Trophoblast cell (in vitro differentiated cells and primary cell): ENCODE measurements around the gene TMC6.

Experiments used
- DNase-seq, 2 donors: peaks; one replicate each; pipeline ENCODE4 v3.0.0-alpha.2; 2016
- H2AFZ ChIP-seq: 2 replicates; pipeline ENCODE4 v1.6.1; 2013; ENCODE audit warnings: low read length, moderate library complexity, mild to moderate bottlenecking; ENCODE audit not compliant: insufficient read depth, poor library complexity
- H2AK5ac ChIP-seq: 2 replicates; pipeline ENCODE4 v1.6.1; 2013; ENCODE audit warnings: mild to moderate bottlenecking, low read length
- H2BK120ac ChIP-seq: 2 replicates; pipeline ENCODE4 v1.6.1; 2013; ENCODE audit warnings: low read length, mild to moderate bottlenecking, moderate library complexity; ENCODE audit not compliant: insufficient read depth, poor library complexity
- H2BK12ac ChIP-seq: 2 replicates; pipeline ENCODE4 v1.6.1; 2013; ENCODE audit warnings: mild to moderate bottlenecking, low read length, moderate library complexity
- H2BK5ac ChIP-seq: 2 replicates; pipeline ENCODE4 v1.6.1; 2013; ENCODE audit warnings: low read length, low read depth, moderate library complexity, mild to moderate bottlenecking; ENCODE audit not compliant: poor library complexity
- H3K14ac ChIP-seq: 2 replicates; pipeline ENCODE4 v1.6.1; 2013; ENCODE audit warnings: mild to moderate bottlenecking, low read length
- H3K18ac ChIP-seq: 2 replicates; pipeline ENCODE4 v1.6.1; 2013; ENCODE audit warnings: mild to moderate bottlenecking, low read length
- H3K23ac ChIP-seq: 2 replicates; pipeline ENCODE4 v1.6.1; 2013; ENCODE audit warnings: low read length
- H3K27ac ChIP-seq: 2 replicates; pipeline ENCODE4 v1.5.1; 2013; ENCODE audit warnings: low read depth, mild to moderate bottlenecking, inconsistent platforms, low read length, moderate library complexity
- H3K27me3 ChIP-seq: 2 replicates; pipeline ENCODE4 v1.6.1; 2013; ENCODE audit warnings: inconsistent platforms, mild to moderate bottlenecking, low read length, moderate library complexity; ENCODE audit not compliant: insufficient read depth
- H3K36me3 ChIP-seq, 2 experiments: 1 replicate in 1 of 2; 2 replicates in 1 of 2; pipeline ENCODE4 v1.6.1; 2013; ENCODE audit warnings: low read length in 2 of 2, mild to moderate bottlenecking in 2 of 2, moderate library complexity in 1 of 2; ENCODE audit not compliant: insufficient read depth in 2 of 2, control insufficient read depth in 1 of 2
- H3K4ac ChIP-seq: 2 replicates; pipeline ENCODE4 v1.6.1; 2013; ENCODE audit warnings: low read depth, mild to moderate bottlenecking, low read length, moderate library complexity
- H3K4me1 ChIP-seq, 2 experiments: 1 replicate in 1 of 2; 2 replicates in 1 of 2; pipeline ENCODE4 v1.6.1; 2013; ENCODE audit warnings: low read length in 2 of 2, mild to moderate bottlenecking in 2 of 2, moderate library complexity in 1 of 2; ENCODE audit not compliant: insufficient read depth in 2 of 2, control insufficient read depth in 1 of 2
- H3K4me2 ChIP-seq: 2 replicates; pipeline ENCODE4 v1.6.1; 2013; ENCODE audit warnings: inconsistent platforms, mild to moderate bottlenecking, low read length, moderate library complexity
- H3K4me3 ChIP-seq: 2 replicates; pipeline ENCODE4 v1.5.1; 2013; ENCODE audit warnings: mild to moderate bottlenecking, low read depth, low read length, inconsistent platforms
- H3K79me1 ChIP-seq: one replicate; pipeline ENCODE4 v1.6.1; 2013; ENCODE audit warnings: low read length
- H3K79me2 ChIP-seq: 2 replicates; pipeline ENCODE4 v1.6.1; 2013; ENCODE audit warnings: low read length, mild to moderate bottlenecking; ENCODE audit not compliant: control insufficient read depth, insufficient read depth, poor library complexity
- H3K9ac ChIP-seq: 2 replicates; pipeline ENCODE4 v1.6.1; 2013; ENCODE audit warnings: mild to moderate bottlenecking, low read length
- H3K9me3 ChIP-seq: 2 replicates; pipeline ENCODE4 v1.6.1; 2013; ENCODE audit warnings: low read depth, mild to moderate bottlenecking, control low read depth, inconsistent platforms, low read length; ENCODE audit not compliant: insufficient read depth
- H4K12ac ChIP-seq: 2 replicates; pipeline ENCODE4 v1.6.1; 2013; ENCODE audit warnings: low read depth, mild to moderate bottlenecking, low read length, moderate library complexity
- H4K8ac ChIP-seq: 2 replicates; pipeline ENCODE4 v1.6.1; 2013; ENCODE audit warnings: low read depth, mild to moderate bottlenecking, low read length, moderate library complexity
- H4K91ac ChIP-seq: one replicate; pipeline ENCODE4 v1.6.1; 2013; ENCODE audit warnings: low read depth, mild to moderate bottlenecking, low read length, moderate library complexity
- WGBS: extraction: QIAGEN DNeasy Blood & Tissue Kit; methylation state at CpG from one replicate; pipeline ENCODE4 v1.1.7; 2013; ENCODE audit warnings: missing lambda C conversion rate; ENCODE audit not compliant: insufficient read length, insufficient coverage; ENCODE audit errors: extremely low coverage; 5-methylcytosine and 5-hydroxymethylcytosine counted together

Gene TMC6

DNA sequence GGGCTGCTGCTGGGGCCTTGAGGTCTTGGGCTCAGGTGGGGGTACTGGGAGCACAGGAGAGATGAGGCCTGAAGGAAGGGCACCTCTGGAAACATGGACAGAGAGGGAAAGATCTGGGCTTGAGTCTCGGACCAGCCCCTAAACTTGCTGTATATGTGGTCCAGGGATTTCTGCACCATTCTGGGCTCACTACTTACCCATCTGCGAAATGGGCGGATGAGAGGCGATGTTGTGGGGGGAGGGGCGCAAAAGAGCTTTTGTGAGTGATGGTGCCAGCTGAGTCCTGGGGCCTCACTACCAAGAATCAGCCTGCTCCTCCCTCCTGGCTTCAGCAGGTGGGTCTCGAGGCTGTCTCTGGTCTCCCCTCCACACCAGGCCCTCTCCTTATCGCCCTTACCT lies 17.9 kb upstream of the TMC6 start:
- no peak overlapping the region for H3K4me2 ChIP-seq
- no peaks in the 10 kb centered on the region for H3K36me3 ChIP-seq
- no peak overlapping the region for H3K9ac ChIP-seq
- H2BK12ac ChIP-seq, result no peak overlapping the region
- H4K8ac ChIP-seq, result no peak overlapping the region
- H2AFZ ChIP-seq, result no peak overlapping the region
- no peak overlapping the region for H3K14ac ChIP-seq
- H3K27me3 ChIP-seq, result no peaks in the 10 kb centered on the region
- no peak overlapping the region for H2BK120ac ChIP-seq
- no peak overlapping the region for H4K91ac ChIP-seq
- no peaks in the 10 kb centered on the region for H3K79me2 ChIP-seq
- H3K79me1 ChIP-seq, result no peaks in the 10 kb centered on the region
- H3K18ac ChIP-seq, result no peak overlapping the region
- no peak overlapping the region for H3K4ac ChIP-seq
- H3K4me1 ChIP-seq, result peaks cover 2% of the 10 kb centered on the region in 2 experiments
- no peak overlapping the region for H4K12ac ChIP-seq
- H2BK5ac ChIP-seq, result no peak overlapping the region
- no peak overlapping the region for H3K23ac ChIP-seq
- WGBS, result no CpG with 5 or more reads among the region's 7 CpGs
- H3K9me3 ChIP-seq, result no peaks in the 10 kb centered on the region
- DNase-seq, result no peak
- no peak overlapping the region for H3K27ac ChIP-seq
- no peak overlapping the region for H3K4me3 ChIP-seq
- no peak overlapping the region for H2AK5ac ChIP-seq

DNA sequence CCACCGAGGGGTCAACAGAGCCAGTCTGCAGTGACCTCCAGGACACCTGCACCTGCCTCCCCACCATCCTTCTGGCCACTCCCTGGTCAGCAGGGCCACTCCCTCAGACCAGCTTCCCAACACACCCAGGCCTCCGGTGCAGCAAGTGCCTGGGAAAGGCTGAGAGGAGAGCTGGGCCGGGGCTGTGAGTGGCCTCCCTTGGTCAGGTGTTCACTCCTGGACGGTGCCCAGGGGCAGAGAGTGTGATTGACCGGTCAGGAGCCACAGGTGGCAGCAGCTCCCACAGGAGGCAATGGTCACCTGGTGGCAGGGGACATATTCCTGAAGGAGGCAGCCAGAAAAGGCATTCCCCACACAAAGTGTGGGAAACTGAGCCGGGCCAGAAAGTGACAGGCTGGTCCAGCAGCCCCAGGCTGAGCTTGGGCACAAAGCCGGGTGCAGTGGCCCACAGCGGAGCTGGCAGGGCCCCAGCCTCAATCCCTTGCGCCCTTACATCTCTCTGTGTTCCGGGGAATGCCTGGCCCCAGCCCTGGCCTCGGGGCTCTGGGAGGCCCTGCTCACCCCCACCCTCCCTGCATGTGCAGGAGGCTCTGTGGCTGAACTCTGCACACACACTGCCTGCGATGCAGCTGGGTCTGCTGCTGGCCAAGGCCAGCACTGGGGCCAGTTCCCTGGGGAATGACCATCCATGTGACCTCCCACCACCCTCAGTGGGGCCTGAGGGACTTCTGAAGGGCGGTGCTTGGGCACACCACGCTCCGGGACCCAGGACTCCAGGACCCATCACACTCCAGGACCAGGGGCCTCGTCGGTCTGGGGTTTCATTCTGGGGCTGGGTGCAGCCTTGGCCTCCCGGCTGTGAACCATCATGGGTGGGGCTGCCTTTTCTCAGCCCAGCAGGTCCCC lies 16.4 kb upstream of the TMC6 start:
- Histone ChIP-seq H3K27ac (no peak overlapping the region), H3K9me3 (peaks cover 4% of the 10 kb centered on the region), H4K8ac (no peak overlapping the region), H3K4me3 (no peak overlapping the region), H3K18ac (no peak overlapping the region), H3K14ac (no peak overlapping the region), H2AK5ac (no peak overlapping the region), H4K12ac (no peak overlapping the region), H2BK5ac (no peak overlapping the region), H3K23ac (no peak overlapping the region), H4K91ac (no peak overlapping the region), H3K79me1 (no peaks in the 10 kb centered on the region), H3K4ac (no peak overlapping the region), H3K4me1 (no peaks in the 10 kb centered on the region), H3K27me3 (no peaks in the 10 kb centered on the region), H2BK12ac (no peak overlapping the region), H3K4me2 (no peak overlapping the region), H3K79me2 (no peaks in the 10 kb centered on the region), H2BK120ac (no peak overlapping the region), H3K36me3 (no peaks in the 10 kb centered on the region), H3K9ac (no peak overlapping the region), H2AFZ (no peak overlapping the region)
- WGBS, result no CpG with 5 or more reads among the region's 18 CpGs
- no peak for DNase-seq

DNA sequence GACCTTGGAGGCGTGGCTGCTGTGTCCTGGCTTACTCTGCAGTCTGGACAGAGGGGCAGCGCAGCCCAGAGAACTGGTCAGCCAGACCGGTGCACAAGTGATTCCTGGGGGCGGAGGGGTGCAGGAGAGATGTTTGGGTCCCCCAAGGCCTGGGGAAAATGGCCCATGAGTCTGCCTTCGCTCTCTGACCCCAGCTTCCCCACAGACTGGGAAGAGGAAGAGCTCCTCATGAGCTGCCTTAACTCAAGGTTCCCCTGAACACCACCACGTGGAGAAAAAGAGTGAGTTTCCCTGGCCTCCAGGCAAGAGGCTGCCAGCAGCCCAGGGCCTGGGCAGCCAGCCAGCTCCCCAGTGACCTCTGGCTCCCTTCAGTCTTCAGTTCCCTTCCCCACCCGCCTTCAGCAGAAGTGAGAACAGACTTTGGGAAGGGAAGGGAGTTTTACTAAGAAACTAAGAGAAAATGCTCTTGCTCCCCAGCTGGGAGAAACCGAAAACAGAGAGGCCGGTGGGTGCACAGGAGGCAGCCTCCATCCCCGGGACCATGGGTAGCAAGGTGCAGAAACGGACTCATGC lies 15.7 kb upstream of the TMC6 start:
- Histone ChIP-seq H3K14ac (no peak overlapping the region), H3K4me3 (no peak overlapping the region)
- whole genome bisulfite sequencing, result no CpG with 5 or more reads among the region's 11 CpGs

DNA sequence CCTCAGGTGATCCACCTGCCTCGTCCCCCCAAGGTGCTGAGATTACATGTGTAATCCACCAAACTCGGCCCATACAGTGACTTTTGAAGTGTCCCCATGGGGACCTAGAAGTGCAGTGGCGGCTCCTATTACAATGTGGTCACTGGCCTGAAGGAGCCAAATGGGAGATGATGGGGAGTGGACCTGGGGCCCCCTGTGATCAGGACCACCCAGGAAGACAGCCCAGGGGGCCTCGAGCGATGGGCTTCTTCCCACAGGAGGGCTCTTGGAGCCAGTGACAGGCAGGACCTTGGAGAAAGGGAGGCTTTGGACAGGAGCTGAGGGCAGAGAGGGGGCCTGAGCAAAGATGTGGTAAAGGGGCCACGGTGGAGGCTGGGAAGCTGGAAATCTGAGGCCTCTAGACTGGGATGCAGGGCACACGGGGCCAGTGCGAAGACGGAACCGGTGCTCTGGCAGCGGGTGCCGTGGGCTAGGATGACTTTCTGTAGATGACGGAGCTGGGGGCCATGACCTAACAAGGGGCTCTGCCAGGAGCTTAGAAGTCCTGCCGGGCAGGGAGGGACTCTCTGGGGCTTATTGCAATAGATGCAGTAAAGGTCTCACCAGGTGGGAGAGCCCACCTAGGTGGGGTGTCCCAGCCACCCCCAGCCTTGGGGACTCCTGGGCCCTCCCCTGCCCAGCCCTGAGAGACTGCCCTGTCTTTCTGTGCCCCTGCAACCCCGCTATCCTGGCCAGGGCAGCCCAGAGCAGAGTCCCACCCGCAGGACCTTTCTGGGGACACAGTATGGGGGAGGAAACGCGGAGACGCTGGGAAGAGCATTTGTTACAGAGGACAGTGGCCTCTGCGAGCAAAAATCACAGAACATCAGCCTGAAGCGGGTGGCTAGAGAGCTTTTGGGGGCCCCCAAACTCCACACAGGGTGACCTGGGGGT lies 14.9 kb upstream of the TMC6 start:
- Histone ChIP-seq H3K79me1 (no peaks in the 10 kb centered on the region), H2AK5ac (no peak overlapping the region), H3K14ac (no peak overlapping the region), H3K23ac (no peak overlapping the region), H2BK5ac (no peak overlapping the region), H3K27me3 (no peaks in the 10 kb centered on the region), H4K8ac (no peak overlapping the region), H3K4me1 (no peaks in the 10 kb centered on the region), H2AFZ (no peak overlapping the region), H3K36me3 (no peaks in the 10 kb centered on the region), H3K4me3 (no peak overlapping the region), H3K18ac (no peak overlapping the region), H3K27ac (no peak overlapping the region), H2BK12ac (no peak overlapping the region), H3K4me2 (no peak overlapping the region), H3K9me3 (peaks cover 4% of the 10 kb centered on the region), H3K4ac (no peak overlapping the region), H3K79me2 (no peaks in the 10 kb centered on the region), H2BK120ac (no peak overlapping the region), H4K12ac (no peak overlapping the region), H3K9ac (no peak overlapping the region), H4K91ac (no peak overlapping the region)
- no CpG with 5 or more reads among the region's 21 CpGs for WGBS
- no peak for DNase-seq

More for the DNA sequence above, 15.7 kb upstream of the TMC6 start:
- Histone ChIP-seq H3K9me3 (peaks cover 4% of the 10 kb centered on the region), H2BK5ac (no peak overlapping the region), H2BK120ac (no peak overlapping the region), H2AK5ac (no peak overlapping the region), H4K8ac (no peak overlapping the region), H3K27ac (no peak overlapping the region), H3K18ac (no peak overlapping the region), H3K79me2 (no peaks in the 10 kb centered on the region), H4K12ac (no peak overlapping the region), H3K27me3 (no peaks in the 10 kb centered on the region), H4K91ac (no peak overlapping the region), H3K36me3 (no peaks in the 10 kb centered on the region), H3K4ac (no peak overlapping the region), H2AFZ (no peak overlapping the region), H3K4me2 (no peak overlapping the region), H3K79me1 (no peaks in the 10 kb centered on the region), H2BK12ac (no peak overlapping the region), H3K23ac (no peak overlapping the region), H3K4me1 (no peaks in the 10 kb centered on the region), H3K9ac (no peak overlapping the region)
- DNase-seq, result peak in 1 of 2 donors; percentile 48
